A549 (cell line): Measurements from ENCODE around the gene GRIP1. TPM values are rescaled to one million over a fixed set of nuclear protein-coding genes. Genes with fewer than 3 reads are reported as not detected.
A peak's percentile ranks its signal among the peaks of the same experiment; 100 is the strongest.

ENCODE experiments used
- ATAC-seq, 2 experiments: fragments of 200-7000 bp in 1 of 2; fragments of >200 bp in 1 of 2; cut with Nextera tagmentation in 1 of 2; cut with Tn5 transposase in 1 of 2; 3 replicates each; pipeline versions ENCODE4 v1.8.0 to v1.9.1; 2018 to 2020; ENCODE audit warnings: mild to moderate bottlenecking in 1 of 2, moderate library complexity in 1 of 2
- CTCF ChIA-PET: fragments of 300-600 bp; sonication (Branson Sonifier 250); formaldehyde crosslinking; extraction: SDS; loops from one replicate; lab custom pipeline; 2021; ENCODE audit warnings: antibody characterized with exemption, inconsistent platforms; lab: Yijun Ruan, JAX
- POLR2A ChIA-PET: fragments of 350-600 bp; formaldehyde crosslinking; extraction: SDS; loops from one replicate; lab custom pipeline; 2021; ENCODE audit warnings: antibody characterized with exemption, inconsistent platforms; lab: Yijun Ruan, JAX
- DNase-seq, 2 experiments: peaks; one replicate each; pipeline versions ENCODE4 v3.0.0 to v3.0.0-alpha.2; 2011 to 2016; ENCODE audit warnings: low read depth in 1 of 2, low spot score in 1 of 2
- FAIRE-seq: peaks from 2 replicates; lab custom pipeline; 2011; peaks lifted over from hg19 to GRCh38; lab: Jason Lieb, UNC
- H3K27ac ChIP-seq, 2 experiments: fragments of >200 bp; sonication (Bioruptor Twin); formaldehyde crosslinking; 3 replicates each; pipeline ENCODE4 v1.5.1; 2016 to 2017
- H3K4me1 ChIP-seq: fragments of >200 bp; sonication (Bioruptor Twin); formaldehyde crosslinking; 3 replicates; pipeline ENCODE4 v1.6.1; 2016
- H3K4me2 ChIP-seq: fragments of >200 bp; sonication (Bioruptor Twin); formaldehyde crosslinking; 3 replicates; pipeline ENCODE4 v1.6.1; 2016
- H3K4me3 ChIP-seq: fragments of >200 bp; sonication (Bioruptor Twin); formaldehyde crosslinking; 3 replicates; pipeline ENCODE4 v1.5.1; 2016
- H3K9me3 ChIP-seq: fragments of >200 bp; sonication (Bioruptor Twin); formaldehyde crosslinking; 3 replicates; pipeline ENCODE4 v1.6.1; 2016
- CBX8 ChIP-seq: fragments of 200-600 bp; sonication (generic); IDR thresholded peaks from 2 replicates; pipeline ENCODE4 v1.6.1; 2016
- EP300 ChIP-seq, 2 experiments: fragments of >200 bp; sonication (Bioruptor Twin); formaldehyde crosslinking; IDR thresholded peaks; 2 replicates in 1 of 2; 3 replicates in 1 of 2; pipeline ENCODE4 v1.6.1; 2016 to 2017
- FOSL2 ChIP-seq, 2 experiments: fragments of 450-650 bp in 1 of 2; fragments of >200 bp in 1 of 2; sonication (Bioruptor Twin) in 1 of 2; formaldehyde crosslinking; IDR thresholded peaks; 2 replicates each; pipeline versions ENCODE4 v1.5.0 to v1.6.1; 2016 to 2020; ENCODE audit warnings: mild to moderate bottlenecking in 1 of 2, moderate library complexity in 1 of 2
- GATA3 ChIP-seq: IDR thresholded peaks from 2 replicates; pipeline ENCODE4 v1.6.1; 2012; ENCODE audit warnings: borderline replicate concordance
- HEYL ChIP-seq: fragments of 250-450 bp; sonication (Bioruptor Pico); IDR thresholded peaks from 2 replicates; pipeline ENCODE4 v1.8.0; 2021; ENCODE audit warnings: mild to moderate bottlenecking, moderate library complexity
- HOXB13 ChIP-seq: fragments of 250-450 bp; sonication (Bioruptor Pico); IDR thresholded peaks from 2 replicates; pipeline ENCODE4 v1.5.0; 2020; ENCODE audit warnings: low read depth, mild to moderate bottlenecking, moderate library complexity
- JUNB ChIP-seq: fragments of >200 bp; sonication (Bioruptor Twin); formaldehyde crosslinking; IDR thresholded peaks from 2 replicates; pipeline ENCODE4 v1.6.1; 2016
- NFE2L2 ChIP-seq: fragments of 150-350 bp; conservative IDR thresholded peaks from 2 replicates; pipeline ENCODE4 v1.6.1; 2014; ENCODE audit warnings: low read length
- POLR2A ChIP-seq: IDR thresholded peaks from 2 replicates; pipeline ENCODE4 v1.6.1; 2012; ENCODE audit warnings: mild to moderate bottlenecking, low read length
- POLR2AphosphoS2 ChIP-seq: conservative IDR thresholded peaks from 2 replicates; pipeline ENCODE4 v1.6.1; 2012; ENCODE audit warnings: low read length, improper control_type of control experiment, inconsistent platforms
- RARB ChIP-seq: fragments of 250-450 bp; sonication (Bioruptor Pico); IDR thresholded peaks from 2 replicates; pipeline ENCODE4 v1.8.0; 2021; ENCODE audit warnings: mild to moderate bottlenecking, moderate library complexity
- SREBF2 ChIP-seq: fragments of 450-650 bp; IDR thresholded peaks from 2 replicates; pipeline ENCODE4 v1.6.1; 2014; ENCODE audit warnings: mild to moderate bottlenecking, moderate library complexity
- WGBS: methylation state at CpG from one replicate; pipeline ENCODE4 v1.1.6; 2017; ENCODE audit errors: missing lambda C conversion rate; 5-methylcytosine and 5-hydroxymethylcytosine counted together
- polyA plus RNA-seq, 4 experiments: library from polyadenylated mRNA; depleted of rRNA in 3 of 4; stranded (reverse); fragments of >200 nt; fragmentation: RNase III in 1 of 4; extraction: RNeasy Plus Mini Kit Qiagen cat#74134 plus additional on column Dnase treatment in 1 of 4; gene quantifications; 2 replicates in 3 of 4; 3 replicates in 1 of 4; pipeline ENCODE4 v1.2.3, GENCODE V29; 2011 to 2017
- TF ChIP-seq, protein P1 (sequence below): fragments of >200 bp; sonication (Bioruptor Twin); formaldehyde crosslinking; IDR thresholded peaks from 3 replicates; pipeline ENCODE4 v1.5.1; 2016
- TF ChIP-seq, protein P2 (sequence below): fragments of 200-600 bp; sonication (generic); IDR thresholded peaks from 2 replicates; pipeline ENCODE4 v1.6.1; 2016; ENCODE audit warnings: antibody characterized with exemption, mild to moderate bottlenecking, moderate library complexity

GRIP1 gene
- polyA plus RNA-seq, 2 of the 4 experiments (the other 2 are of a cell fraction), result 4.6 to 5.8 TPM

DNA sequence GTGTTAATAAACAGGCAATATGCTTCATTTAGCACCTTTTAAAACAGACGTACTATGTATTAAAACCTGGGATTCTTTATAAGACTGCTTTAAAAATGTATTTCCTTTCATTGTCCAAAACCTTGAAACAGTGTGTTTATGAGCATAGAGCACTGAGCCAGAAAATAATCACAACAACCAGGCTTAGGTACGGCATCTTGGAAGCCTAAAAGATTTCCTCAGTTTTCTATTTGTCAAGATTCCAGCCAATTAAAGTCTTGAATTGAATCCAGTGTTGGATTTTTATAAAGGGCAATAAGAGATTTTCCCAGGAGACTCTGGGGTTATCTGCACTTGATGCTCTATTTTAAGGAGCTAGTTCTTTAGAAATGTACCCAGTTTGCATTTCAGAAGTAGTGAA is 80.3 kb downstream of the GRIP1 start:
- ChIA-PET CTCF (no interaction called here), POLR2A (no interaction called here)
- WGBS, result 61% methylated on average over 2 of the region's 2 CpGs
- Histone ChIP-seq H3K4me3 (no peak overlapping the region), H3K9me3 (no peaks in the 10 kb centered on the region), H3K4me1 (peaks cover 13% of the 10 kb centered on the region; the same call in 2 of the 3 replicates), H3K4me2 (no peak overlapping the region), H3K27ac (no peak overlapping the region)
- ATAC-seq (no peak), FAIRE-seq (no peak), DNase-seq (no peak)
- TF ChIP-seq POLR2A (no peak), GATA3 (no peak), SREBF2 (no peak), POLR2AphosphoS2 (no peak), NFE2L2 (no peak)
- TF ChIP-seq, protein P1, sequence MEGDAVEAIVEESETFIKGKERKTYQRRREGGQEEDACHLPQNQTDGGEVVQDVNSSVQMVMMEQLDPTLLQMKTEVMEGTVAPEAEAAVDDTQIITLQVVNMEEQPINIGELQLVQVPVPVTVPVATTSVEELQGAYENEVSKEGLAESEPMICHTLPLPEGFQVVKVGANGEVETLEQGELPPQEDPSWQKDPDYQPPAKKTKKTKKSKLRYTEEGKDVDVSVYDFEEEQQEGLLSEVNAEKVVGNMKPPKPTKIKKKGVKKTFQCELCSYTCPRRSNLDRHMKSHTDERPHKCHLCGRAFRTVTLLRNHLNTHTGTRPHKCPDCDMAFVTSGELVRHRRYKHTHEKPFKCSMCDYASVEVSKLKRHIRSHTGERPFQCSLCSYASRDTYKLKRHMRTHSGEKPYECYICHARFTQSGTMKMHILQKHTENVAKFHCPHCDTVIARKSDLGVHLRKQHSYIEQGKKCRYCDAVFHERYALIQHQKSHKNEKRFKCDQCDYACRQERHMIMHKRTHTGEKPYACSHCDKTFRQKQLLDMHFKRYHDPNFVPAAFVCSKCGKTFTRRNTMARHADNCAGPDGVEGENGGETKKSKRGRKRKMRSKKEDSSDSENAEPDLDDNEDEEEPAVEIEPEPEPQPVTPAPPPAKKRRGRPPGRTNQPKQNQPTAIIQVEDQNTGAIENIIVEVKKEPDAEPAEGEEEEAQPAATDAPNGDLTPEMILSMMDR, result no peak

DNA sequence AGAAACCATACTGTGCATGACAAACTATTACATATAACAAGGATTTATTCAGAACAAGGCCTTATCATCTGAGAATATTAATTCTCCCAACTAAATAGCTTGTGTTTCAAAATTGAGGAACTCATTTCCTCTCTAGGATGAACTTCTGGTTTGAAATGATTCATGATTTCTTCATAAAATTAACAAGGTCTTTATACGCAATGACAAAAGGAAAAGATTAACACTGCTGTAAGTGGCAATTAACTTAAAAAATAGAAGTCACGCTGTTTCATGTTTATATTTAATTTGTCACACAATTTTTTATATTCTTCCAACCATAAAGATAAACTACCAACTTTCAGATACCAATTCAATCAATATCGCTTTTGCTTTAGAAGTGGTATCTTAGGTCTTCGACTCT is 80.8 kb downstream of the GRIP1 start:
- H3K27ac ChIP-seq, result no peak overlapping the region
- ChIA-PET CTCF (no interaction called here), POLR2A (no interaction called here)
- TF ChIP-seq FOSL2 (IDR thresholded peaks at IDR 0.05) (no peak), FOSL2 (CRISPR knock-in tag; IDR thresholded peaks at IDR 0.05) (no peak)
- WGBS, result 57% methylated on average over 4 of the region's 4 CpGs
- H3K9me3 ChIP-seq, result no peaks in the 10 kb centered on the region
- DNase-seq (no peak), ATAC-seq (no peak), FAIRE-seq (no peak)
- H3K4me3 ChIP-seq, result no peak overlapping the region
- H3K4me1 ChIP-seq, result peaks cover 13% of the 10 kb centered on the region; the same call in 2 of the 3 replicates
- H3K4me2 ChIP-seq, result no peak overlapping the region

DNA sequence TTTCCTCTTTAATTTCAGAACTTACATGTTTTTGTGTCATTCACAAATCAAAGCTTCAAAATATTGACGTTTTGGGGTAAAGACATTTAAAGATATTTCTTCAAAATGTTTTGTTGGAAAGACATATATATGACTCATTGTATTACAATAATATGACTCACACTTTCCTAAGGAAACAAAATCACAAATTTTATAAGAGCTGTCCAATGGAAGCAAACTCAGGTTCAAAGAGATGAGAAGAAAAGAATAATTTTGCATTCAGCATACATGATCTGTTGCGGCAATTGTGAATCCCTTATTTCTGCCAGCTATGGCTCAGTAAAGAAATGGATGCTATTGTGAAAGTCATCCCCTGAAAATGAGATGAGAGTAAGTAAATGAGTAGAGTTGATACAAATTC is 82.7 kb downstream of the GRIP1 start:
- POLR2A ChIA-PET, result no interaction called here
- no peak for ATAC-seq
- Histone ChIP-seq H3K4me3 (no peak overlapping the region), H3K4me2 (no peak overlapping the region), H3K4me1 (peaks cover 13% of the 10 kb centered on the region; the same call in 2 of the 3 replicates), H3K27ac (no peak overlapping the region), H3K9me3 (no peaks in the 10 kb centered on the region)
- CTCF ChIA-PET, result no interaction called here
- TF ChIP-seq JUNB, result 0 out of 2 replicates have a peak, but pooled peaks have one; percentile 31
- TF ChIP-seq EP300 (IDR thresholded peaks at IDR 0.05), result no peak
- TF ChIP-seq FOSL2 (IDR thresholded peaks at IDR 0.05), result peak; percentile 33; the same call in 1 of the 2 replicates
- peak; percentile 80 for TF ChIP-seq FOSL2 (CRISPR knock-in tag; IDR thresholded peaks at IDR 0.05)
- TF ChIP-seq CBX8, result no peak
- peak; percentile 7 for FAIRE-seq
- DNase-seq, result no peak
- 41% methylated on average over 2 of the region's 2 CpGs for WGBS

DNA sequence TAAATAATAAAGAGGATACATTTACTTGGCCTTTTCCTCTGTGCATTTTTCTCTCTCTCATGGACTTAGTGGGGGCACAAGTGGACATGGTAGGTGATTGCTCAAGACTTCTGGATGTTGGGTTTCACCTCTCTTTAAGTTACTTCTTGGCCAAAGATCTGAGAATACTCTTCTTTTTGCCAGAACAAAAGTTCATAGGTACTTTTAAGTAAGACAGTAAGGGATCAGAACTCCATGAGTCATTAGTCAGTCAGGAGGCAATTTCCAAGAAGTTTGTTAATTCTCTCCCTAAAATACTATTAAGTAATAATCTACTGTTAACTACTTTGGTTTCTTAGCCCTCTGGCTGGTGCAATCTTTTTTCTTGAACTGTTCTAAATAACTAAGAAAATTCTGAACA is 84.2 kb downstream of the GRIP1 start:
- H3K4me3 ChIP-seq, result no peak overlapping the region
- DNase-seq, result no peak
- no peak for ATAC-seq
- H3K4me1 ChIP-seq, result peaks cover 13% of the 10 kb centered on the region; the same call in 2 of the 3 replicates
- H3K4me2 ChIP-seq, result no peak overlapping the region
- ChIA-PET CTCF (interaction anchor here (0.6 kb wide), 1 partner anchor 13 kb away, joined by 3 read pairs; no protein-coding TSS in a partner anchor), POLR2A (no interaction called here)
- TF ChIP-seq CBX8, result no peak
- no peak for TF ChIP-seq HEYL
- TF ChIP-seq, protein P2, sequence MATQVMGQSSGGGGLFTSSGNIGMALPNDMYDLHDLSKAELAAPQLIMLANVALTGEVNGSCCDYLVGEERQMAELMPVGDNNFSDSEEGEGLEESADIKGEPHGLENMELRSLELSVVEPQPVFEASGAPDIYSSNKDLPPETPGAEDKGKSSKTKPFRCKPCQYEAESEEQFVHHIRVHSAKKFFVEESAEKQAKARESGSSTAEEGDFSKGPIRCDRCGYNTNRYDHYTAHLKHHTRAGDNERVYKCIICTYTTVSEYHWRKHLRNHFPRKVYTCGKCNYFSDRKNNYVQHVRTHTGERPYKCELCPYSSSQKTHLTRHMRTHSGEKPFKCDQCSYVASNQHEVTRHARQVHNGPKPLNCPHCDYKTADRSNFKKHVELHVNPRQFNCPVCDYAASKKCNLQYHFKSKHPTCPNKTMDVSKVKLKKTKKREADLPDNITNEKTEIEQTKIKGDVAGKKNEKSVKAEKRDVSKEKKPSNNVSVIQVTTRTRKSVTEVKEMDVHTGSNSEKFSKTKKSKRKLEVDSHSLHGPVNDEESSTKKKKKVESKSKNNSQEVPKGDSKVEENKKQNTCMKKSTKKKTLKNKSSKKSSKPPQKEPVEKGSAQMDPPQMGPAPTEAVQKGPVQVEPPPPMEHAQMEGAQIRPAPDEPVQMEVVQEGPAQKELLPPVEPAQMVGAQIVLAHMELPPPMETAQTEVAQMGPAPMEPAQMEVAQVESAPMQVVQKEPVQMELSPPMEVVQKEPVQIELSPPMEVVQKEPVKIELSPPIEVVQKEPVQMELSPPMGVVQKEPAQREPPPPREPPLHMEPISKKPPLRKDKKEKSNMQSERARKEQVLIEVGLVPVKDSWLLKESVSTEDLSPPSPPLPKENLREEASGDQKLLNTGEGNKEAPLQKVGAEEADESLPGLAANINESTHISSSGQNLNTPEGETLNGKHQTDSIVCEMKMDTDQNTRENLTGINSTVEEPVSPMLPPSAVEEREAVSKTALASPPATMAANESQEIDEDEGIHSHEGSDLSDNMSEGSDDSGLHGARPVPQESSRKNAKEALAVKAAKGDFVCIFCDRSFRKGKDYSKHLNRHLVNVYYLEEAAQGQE, result no peak
- no peak for TF ChIP-seq HOXB13
- TF ChIP-seq RARB, result no peak
- TF ChIP-seq GATA3, result no peak
- 0 out of 2 replicates have a peak, but pooled peaks have one; percentile 18 for TF ChIP-seq JUNB
- no peak overlapping the region for H3K27ac ChIP-seq
- no peaks in the 10 kb centered on the region for H3K9me3 ChIP-seq
- no peak for FAIRE-seq
